IMR-90 (cell line): ENCODE data around the gene KLF7. TPM values are rescaled to one million over a fixed set of nuclear protein-coding genes. Genes with fewer than 3 reads are reported as not detected.

Experiments
- ATAC-seq: fragments of 200-7000 bp; cut with Tn5 transposase; 2 replicates; pipeline ENCODE4 v1.9.1; 2020; ENCODE audit warnings: low read depth, mild to moderate bottlenecking, moderate library complexity
- BruUV-seq: library from RNA; stranded (reverse); fragments of 400-500 nt; replicated peaks from 2 replicates; lab custom pipeline; 2021; lab: Mats Ljungman, UMichigan
- CTCF ChIA-PET: fragments of 300-600 bp; formaldehyde crosslinking; extraction: SDS; loops from one replicate; lab custom pipeline; 2021; ENCODE audit warnings: antibody characterized with exemption; lab: Yijun Ruan, JAX
- POLR2A ChIA-PET: fragments of 300-600 bp; sonication (Branson Sonifier 250); formaldehyde crosslinking; loops from one replicate; lab custom pipeline; 2022; ENCODE audit warnings: antibody characterized with exemption; ENCODE audit not compliant: unreplicated experiment; lab: Charles Lee
- DNase-seq: peaks from one replicate; pipeline ENCODE4 v3.0.0; 2013
- H2AFZ ChIP-seq: replicated peaks from 2 replicates; pipeline ENCODE3; 2013; ENCODE audit warnings: low read length, mild to moderate bottlenecking; ENCODE audit not compliant: poor library complexity
- H2AK5ac ChIP-seq: 2 replicates; pipeline ENCODE4 v1.6.1; 2013; ENCODE audit warnings: low read depth, low read length, inconsistent platforms
- H2AK9ac ChIP-seq: replicated peaks from 2 replicates; pipeline ENCODE3; 2013; ENCODE audit warnings: mild to moderate bottlenecking, low read depth, low read length, moderate library complexity; ENCODE audit not compliant: poor library complexity
- H2BK120ac ChIP-seq: 2 replicates; pipeline ENCODE4 v1.6.1; 2013; ENCODE audit warnings: low read depth, low read length, inconsistent platforms
- H2BK15ac ChIP-seq: 3 replicates; pipeline ENCODE4 v1.6.1; 2013; ENCODE audit warnings: low read depth, low read length, inconsistent platforms
- H2BK20ac ChIP-seq: 2 replicates; pipeline ENCODE4 v1.6.1; 2013; ENCODE audit warnings: low read depth, mild to moderate bottlenecking, inconsistent platforms, low read length, moderate library complexity
- H2BK5ac ChIP-seq: 2 replicates; pipeline ENCODE4 v1.6.1; 2013; ENCODE audit warnings: mild to moderate bottlenecking, low read depth, low read length, inconsistent platforms; ENCODE audit not compliant: poor library complexity, severe bottlenecking
- H3K14ac ChIP-seq: replicated peaks from 2 replicates; pipeline ENCODE4 v1.6.1; 2013; ENCODE audit warnings: low read depth, low read length, inconsistent platforms
- H3K18ac ChIP-seq: 2 replicates; pipeline ENCODE4 v1.6.1; 2013; ENCODE audit warnings: low read depth, low read length, control low read depth
- H3K23ac ChIP-seq: 2 replicates; pipeline ENCODE4 v1.6.1; 2013; ENCODE audit warnings: low read depth, low read length, inconsistent platforms
- H3K27ac ChIP-seq: 2 replicates; pipeline ENCODE4 v1.5.1; 2013; ENCODE audit warnings: mild to moderate bottlenecking, control low read depth, low read length; ENCODE audit not compliant: insufficient read depth
- H3K27me3 ChIP-seq: 2 replicates; pipeline ENCODE4 v1.6.1; 2013; ENCODE audit warnings: low read length; ENCODE audit not compliant: control insufficient read depth, insufficient read depth
- H3K36me3 ChIP-seq: 2 replicates; pipeline ENCODE4 v1.6.1; 2013; ENCODE audit warnings: low read length, mixed read lengths; ENCODE audit not compliant: control insufficient read depth, insufficient read depth
- H3K4ac ChIP-seq: 2 replicates; pipeline ENCODE4 v1.6.1; 2013; ENCODE audit warnings: low read depth, low read length, inconsistent platforms
- H3K4me1 ChIP-seq: 2 replicates; pipeline ENCODE4 v1.6.1; 2013; ENCODE audit warnings: low read length, mixed read lengths; ENCODE audit not compliant: control insufficient read depth, insufficient read depth
- H3K4me2 ChIP-seq: 2 replicates; pipeline ENCODE4 v1.6.1; 2013; ENCODE audit warnings: low read depth, mild to moderate bottlenecking, control low read depth, low read length, moderate library complexity
- H3K4me3 ChIP-seq: 2 replicates; pipeline ENCODE4 v1.5.1; 2013; ENCODE audit warnings: low read depth, mild to moderate bottlenecking, control low read depth, low read length, moderate library complexity; ENCODE audit not compliant: insufficient read depth
- H3K56ac ChIP-seq: 2 replicates; pipeline ENCODE4 v1.6.1; 2013; ENCODE audit warnings: low read length, inconsistent platforms; ENCODE audit not compliant: insufficient read depth; ENCODE audit errors: extremely low read depth
- H3K79me1 ChIP-seq, 2 experiments: 2 replicates each; pipeline ENCODE4 v1.6.1; 2013; ENCODE audit warnings: low read length in 2 of 2, inconsistent platforms in 1 of 2, low read depth in 1 of 2
- H3K9ac ChIP-seq: 2 replicates; pipeline ENCODE4 v1.6.1; 2013; ENCODE audit warnings: low read depth, low read length, control low read depth
- H3K9me1 ChIP-seq: 2 replicates; pipeline ENCODE4 v1.6.1; 2013; ENCODE audit warnings: low read length, inconsistent platforms; ENCODE audit not compliant: insufficient read depth
- H3K9me3 ChIP-seq: 2 replicates; pipeline ENCODE4 v1.6.1; 2013; ENCODE audit warnings: low read length; ENCODE audit not compliant: control insufficient read depth, insufficient read depth
- H4K20me1 ChIP-seq: 2 replicates; pipeline ENCODE4 v1.6.1; 2013; ENCODE audit warnings: low read length, inconsistent platforms; ENCODE audit not compliant: insufficient read depth
- H4K5ac ChIP-seq: 2 replicates; pipeline ENCODE4 v1.6.1; 2013; ENCODE audit warnings: mild to moderate bottlenecking, low read depth, low read length, control low read depth
- H4K8ac ChIP-seq, 2 experiments: 2 replicates each; pipeline ENCODE4 v1.6.1; 2013; ENCODE audit warnings: low read depth in 2 of 2, low read length in 2 of 2, control low read depth in 1 of 2, inconsistent platforms in 1 of 2
- H4K91ac ChIP-seq: 2 replicates; pipeline ENCODE4 v1.6.1; 2013; ENCODE audit warnings: low read depth, low read length, inconsistent platforms; ENCODE audit not compliant: insufficient read depth
- BHLHE40 ChIP-seq: fragments of 150-350 bp; IDR thresholded peaks from 2 replicates; pipeline ENCODE4 v1.6.1; 2016; ENCODE audit warnings: mild to moderate bottlenecking, low read depth, low read length
- CEBPB ChIP-seq: IDR thresholded peaks from 2 replicates; pipeline ENCODE4 v1.6.1; 2012; ENCODE audit warnings: low read depth, low read length, improper control_type of control experiment
- CTCF ChIP-seq: conservative IDR thresholded peaks from 2 replicates; pipeline ENCODE4 v1.5.1; 2012; ENCODE audit warnings: mild to moderate bottlenecking, low read depth, low read length, improper control_type of control experiment
- ELK1 ChIP-seq: fragments of 150-350 bp; IDR thresholded peaks from 2 replicates; pipeline ENCODE4 v1.6.1; 2016; ENCODE audit warnings: low read depth, mild to moderate bottlenecking, low read length, moderate library complexity, borderline replicate concordance
- FOS ChIP-seq: fragments of 150-350 bp; IDR thresholded peaks from 2 replicates; pipeline ENCODE4 v1.6.1; 2016; ENCODE audit warnings: low read depth, low read length
- MAFK ChIP-seq: IDR thresholded peaks from 2 replicates; pipeline ENCODE4 v1.6.1; 2012; ENCODE audit warnings: low read depth, low read length, improper control_type of control experiment
- MAZ ChIP-seq: IDR thresholded peaks from 2 replicates; pipeline ENCODE4 v1.6.1; 2012; ENCODE audit warnings: low read depth, mild to moderate bottlenecking, low read length, improper control_type of control experiment, moderate library complexity, borderline replicate concordance
- MXI1 ChIP-seq: IDR thresholded peaks from 2 replicates; pipeline ENCODE4 v1.6.1; 2012; ENCODE audit warnings: low read depth, mild to moderate bottlenecking, low read length, moderate library complexity, borderline replicate concordance
- NFE2L2 ChIP-seq: fragments of 150-350 bp; IDR thresholded peaks from 2 replicates; pipeline ENCODE4 v1.6.1; 2016; ENCODE audit warnings: low read depth, mild to moderate bottlenecking, low read length
- POLR2A ChIP-seq: IDR thresholded peaks from 2 replicates; pipeline ENCODE4 v1.6.1; 2012; ENCODE audit warnings: mild to moderate bottlenecking, low read depth, low read length
- RAD21 ChIP-seq: IDR thresholded peaks from 2 replicates; pipeline ENCODE4 v1.6.1; 2012; ENCODE audit warnings: low read length, improper control_type of control experiment
- RCOR1 ChIP-seq: IDR thresholded peaks from 2 replicates; pipeline ENCODE4 v1.6.1; 2012; ENCODE audit warnings: mild to moderate bottlenecking, low read length, improper control_type of control experiment; ENCODE audit not compliant: insufficient replicate concordance
- RFX5 ChIP-seq: IDR thresholded peaks from 2 replicates; pipeline ENCODE4 v1.8.0; 2012; ENCODE audit warnings: low read depth, mild to moderate bottlenecking, low read length, moderate library complexity
- SMC3 ChIP-seq: fragments of 150-350 bp; IDR thresholded peaks from 2 replicates; pipeline ENCODE4 v1.6.1; 2016; ENCODE audit warnings: low read depth, mild to moderate bottlenecking, antibody characterized with exemption, low read length, moderate library complexity
- USF2 ChIP-seq: fragments of 150-350 bp; IDR thresholded peaks from 2 replicates; pipeline ENCODE4 v1.6.1; 2017; ENCODE audit warnings: mild to moderate bottlenecking, antibody characterized with exemption, low read length, low read depth
- WGBS, 2 experiments: methylation state at CpG; one replicate each; pipeline versions ENCODE4 v1.1.5 to v1.1.7; 2013; ENCODE audit warnings: missing lambda C conversion rate in 2 of 2; ENCODE audit not compliant: insufficient read length in 1 of 2; ENCODE audit errors: extremely low coverage in 2 of 2; 5-methylcytosine and 5-hydroxymethylcytosine counted together
- dilution Hi-C: fragments of 300-500 bp; cut with HindIII; formaldehyde crosslinking; loops from one replicate; pipeline ENCODE4 v1.14.3; 2018; ENCODE audit warnings: low sequenced_read_pairs; ENCODE audit not compliant: unreplicated experiment
- in situ Hi-C: fragments of 300-500 bp; cut with MboI; formaldehyde crosslinking; loops from 3 replicates; pipeline ENCODE4 v1.14.3; 2019; ENCODE audit warnings: low sequenced_read_pairs, inconsistent platforms, mixed read lengths
- intact Hi-C: fragments of 100-400 bp; cut with micrococcal nuclease; formaldehyde crosslinking; loops from 2 replicates; pipeline ENCODE4 v1.10.0; 2022
- polyA plus RNA-seq, 3 experiments: library from polyadenylated mRNA; depleted of rRNA; stranded (reverse); fragments of >200 nt; gene quantifications; 2 replicates each; pipeline ENCODE4 v1.2.3, GENCODE V29; 2012; ENCODE audit warnings: low replicate concordance in 1 of 3
- total RNA-seq: library from RNA; depleted of rRNA; stranded (reverse); fragments of >200 nt; gene quantifications from 2 replicates; pipeline ENCODE4 v1.2.3, GENCODE V29; 2012

The KLF7 gene
- total and polyA plus RNA-seq, 2 of the 4 experiments (the other 2 are of a cell fraction) = 23.1 to 28.5 TPM

- H2BK120ac ChIP-seq = no peak overlapping the region
- dilution Hi-C loops = no loop called here
- no peak overlapping the region for H4K91ac ChIP-seq
- ChIA-PET POLR2A (no interaction called here), CTCF (no interaction called here)
- no peaks in the 10 kb centered on the region for H3K27me3 ChIP-seq
- H3K4me1 ChIP-seq = no peaks in the 10 kb centered on the region; the same call in 1 of the 2 replicates
- H2BK15ac ChIP-seq = no peak overlapping the region
- no peak overlapping the region for H3K4ac ChIP-seq
- no peak overlapping the region for H4K8ac ChIP-seq
- WGBS, 2 experiments = 100% methylated on average over 1 of the region's 7 CpGs; no CpG with 5 or more reads in 1 of the 2 experiments
- H3K9me3 ChIP-seq = no peaks in the 10 kb centered on the region
- no peak overlapping the region for H3K4me3 ChIP-seq
- intact Hi-C loops = no loop called here
- no peak overlapping the region for H3K14ac ChIP-seq
- H4K20me1 ChIP-seq = peaks cover 78% of the 10 kb centered on the region
- no peak overlapping the region for H2BK20ac ChIP-seq
- no peak for ATAC-seq
- H3K9ac ChIP-seq = no peak overlapping the region
- DNase-seq = no peak
- 0 out of 2 replicates have a peak overlapping the region, but pooled peaks have one; percentile 28 for H3K23ac ChIP-seq
- H3K4me2 ChIP-seq = no peak overlapping the region
- no peak overlapping the region for H2AK9ac ChIP-seq
- peaks cover 48 to 81% of the 10 kb centered on the region in 2 experiments for H3K79me1 ChIP-seq
- H3K9me1 ChIP-seq = peaks cover 34% of the 10 kb centered on the region
- in situ Hi-C loops = no loop called here
- no peak overlapping the region for H2AFZ ChIP-seq
- no peak overlapping the region for H4K5ac ChIP-seq
- no TSS peak for BruUV-seq
- H2BK5ac ChIP-seq = no peak overlapping the region
- TF ChIP-seq MXI1 (no peak), BHLHE40 (no peak), SMC3 (no peak), MAZ (no peak), FOS (no peak), CEBPB (no peak), NFE2L2 (no peak), CTCF (no peak), RAD21 (no peak), ELK1 (no peak), POLR2A (no peak), RFX5 (no peak), MAFK (no peak), USF2 (no peak), RCOR1 (no peak)
- H3K36me3 ChIP-seq = peaks cover 32% of the 10 kb centered on the region
- no peak overlapping the region for H2AK5ac ChIP-seq
- H3K27ac ChIP-seq = no peak overlapping the region
- no peak overlapping the region for H3K18ac ChIP-seq
- H3K56ac ChIP-seq = no peak overlapping the region
Observed at GRCh38 chr2:207088276-207088675, 77.5 kb downstream of the KLF7 start.
